ENCODE measurements around the gene THSD4. TPM values are rescaled to one million over a fixed set of nuclear protein-coding genes. Genes with fewer than 3 reads are reported as not detected.

Gene THSD4
- total RNA-seq, 4 donors from 2014 or later = 2.7 to 49.2 (median 15.8) TPM

DNA sequence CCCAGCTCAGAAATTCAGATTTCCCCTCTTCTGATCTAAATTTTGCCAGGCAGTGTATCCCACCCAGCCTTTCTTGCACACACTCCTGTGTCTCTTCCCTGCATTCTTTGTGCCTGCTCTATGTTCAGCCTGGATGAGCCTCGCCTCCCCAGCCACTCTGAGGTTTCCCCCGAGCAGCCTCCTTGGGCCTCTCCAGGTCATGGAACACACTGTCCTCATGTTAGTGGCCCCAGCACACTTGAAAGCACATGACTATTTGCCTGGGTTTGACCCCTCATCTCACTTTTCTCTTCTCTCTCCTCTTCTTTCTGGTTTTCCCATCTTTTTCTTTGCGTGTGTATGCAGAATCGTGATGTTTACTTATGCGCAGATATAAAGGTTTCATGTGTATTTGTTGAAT is 3.1 kb downstream of the THSD4 start:
- no peak for ATAC-seq (ENCODE audit: low FRiP score)

GRCh38 chr15:71118881-71119632 is 3.8 kb downstream of the THSD4 start:
- TF ChIP-seq, protein P1, sequence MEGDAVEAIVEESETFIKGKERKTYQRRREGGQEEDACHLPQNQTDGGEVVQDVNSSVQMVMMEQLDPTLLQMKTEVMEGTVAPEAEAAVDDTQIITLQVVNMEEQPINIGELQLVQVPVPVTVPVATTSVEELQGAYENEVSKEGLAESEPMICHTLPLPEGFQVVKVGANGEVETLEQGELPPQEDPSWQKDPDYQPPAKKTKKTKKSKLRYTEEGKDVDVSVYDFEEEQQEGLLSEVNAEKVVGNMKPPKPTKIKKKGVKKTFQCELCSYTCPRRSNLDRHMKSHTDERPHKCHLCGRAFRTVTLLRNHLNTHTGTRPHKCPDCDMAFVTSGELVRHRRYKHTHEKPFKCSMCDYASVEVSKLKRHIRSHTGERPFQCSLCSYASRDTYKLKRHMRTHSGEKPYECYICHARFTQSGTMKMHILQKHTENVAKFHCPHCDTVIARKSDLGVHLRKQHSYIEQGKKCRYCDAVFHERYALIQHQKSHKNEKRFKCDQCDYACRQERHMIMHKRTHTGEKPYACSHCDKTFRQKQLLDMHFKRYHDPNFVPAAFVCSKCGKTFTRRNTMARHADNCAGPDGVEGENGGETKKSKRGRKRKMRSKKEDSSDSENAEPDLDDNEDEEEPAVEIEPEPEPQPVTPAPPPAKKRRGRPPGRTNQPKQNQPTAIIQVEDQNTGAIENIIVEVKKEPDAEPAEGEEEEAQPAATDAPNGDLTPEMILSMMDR (IDR thresholded peaks at IDR 0.05) = no peak
- no peak for DNase-seq (ENCODE audit: low spot score)
- ATAC-seq (ENCODE audit: low FRiP score) = no peak

More for the DNA sequence above, 3.1 kb downstream of the THSD4 start:
- TF ChIP-seq, protein P1 (IDR thresholded peaks at IDR 0.05) = no peak
- DNase-seq (ENCODE audit: low spot score) = no peak

DNA sequence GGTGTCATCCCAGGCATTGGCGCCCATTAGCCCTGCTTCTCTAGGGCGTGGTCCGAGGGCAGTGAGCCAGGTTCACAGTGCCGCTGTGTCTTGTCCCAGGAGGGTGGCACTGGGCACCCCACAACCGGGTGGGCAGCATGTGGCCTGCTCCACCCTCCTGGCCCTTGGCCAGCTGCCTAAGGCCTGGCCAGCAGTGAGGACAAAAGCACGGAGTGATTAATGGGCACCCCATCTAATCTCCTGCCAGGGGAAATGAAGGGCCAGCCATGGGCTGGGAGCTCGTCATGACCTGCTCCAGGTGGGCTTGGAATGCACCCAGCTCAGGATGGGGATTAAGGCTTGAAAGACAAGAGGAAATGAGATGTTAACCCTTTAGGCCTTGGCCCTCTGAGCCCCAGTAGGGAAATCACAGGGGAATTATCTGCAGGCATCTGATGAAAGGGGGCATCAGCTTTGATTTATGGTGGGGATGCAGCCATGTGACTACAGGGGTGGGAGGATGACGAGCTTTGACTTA is 5.2 kb downstream of the THSD4 start:
- DNase-seq (ENCODE audit: low spot score) = no peak
- no peak for ATAC-seq (ENCODE audit: low FRiP score)
- TF ChIP-seq, protein P1 (IDR thresholded peaks at IDR 0.05) = no peak

- TF ChIP-seq, protein P1 (IDR thresholded peaks at IDR 0.05) = no peak
- DNase-seq (ENCODE audit: low spot score) (no peak), ATAC-seq (ENCODE audit: low FRiP score) (no peak)
These were observed 6.2 kb downstream of the THSD4 start for GRCh38 chr15:71121442-71121841.

- no peak for DNase-seq (ENCODE audit: low spot score)
- no peak for ATAC-seq (ENCODE audit: low FRiP score)
- TF ChIP-seq, protein P1 (IDR thresholded peaks at IDR 0.05) = no peak
These were observed 9.9 kb downstream of the THSD4 start for GRCh38 chr15:71124937-71125790.

- DNase-seq (ENCODE audit: low spot score) = no peak
- no peak for ATAC-seq (ENCODE audit: low FRiP score)
- TF ChIP-seq, protein P1 (IDR thresholded peaks at IDR 0.05) = no peak
These were observed 10.7 kb downstream of the THSD4 start for GRCh38 chr15:71125831-71126450.
